T-cell (primary cell): ENCODE measurements around the gene KRTAP29-1. TPM values are rescaled to one million over a fixed set of nuclear protein-coding genes. Genes with fewer than 3 reads are reported as not detected.

Source experiments
- total RNA-seq, 35 experiments: library from RNA in 6 of 35; stranded (reverse) in 6 of 35; fragments of 120-200 nt in 1 of 35; gene quantifications; one replicate each; pipeline versions ENCODE4 v1.2.1 to v1.2.4 and lab custom pipeline; 2013 to 2026

The KRTAP29-1 gene
- total RNA-seq, 5 donors from 2014 or later (not counting 1 experiment from before 2014, with no cell fraction given) = 0.43 to 0.84 TPM; not detected in 3

Other genes starting within 250 kb of the KRTAP29-1 start
- gene KRTAP2-2, start 247.6 kb downstream of the KRTAP29-1 start, total RNA-seq = not detected
- gene KRTAP2-3, start 242.7 kb downstream of the KRTAP29-1 start, total RNA-seq = not detected
- not detected for gene KRTAP2-4, start 237.0 kb downstream of the KRTAP29-1 start, total RNA-seq
- not detected for gene KRTAP4-7, start 218.7 kb downstream of the KRTAP29-1 start, total RNA-seq
- not detected for gene KRTAP4-8, start 204.7 kb downstream of the KRTAP29-1 start, total RNA-seq
- gene KRTAP4-16, start 200.6 kb downstream of the KRTAP29-1 start, total RNA-seq = not detected
- gene KRTAP4-9, start 197.5 kb downstream of the KRTAP29-1 start, total RNA-seq = not detected
- not detected for gene KRTAP4-11, start 184.5 kb downstream of the KRTAP29-1 start, total RNA-seq
- not detected for gene KRTAP4-12, start 178.7 kb downstream of the KRTAP29-1 start, total RNA-seq
- not detected for gene KRTAP4-6, start 162.3 kb downstream of the KRTAP29-1 start, total RNA-seq
- not detected for gene KRTAP4-5, start 153.0 kb downstream of the KRTAP29-1 start, total RNA-seq
- gene KRTAP4-4, start 142.1 kb downstream of the KRTAP29-1 start, total RNA-seq = not detected
- gene KRTAP4-3, start 134.6 kb downstream of the KRTAP29-1 start, total RNA-seq = not detected
- gene KRTAP4-2, start 124.6 kb downstream of the KRTAP29-1 start, total RNA-seq = not detected
- gene KRTAP4-1, start 117.9 kb downstream of the KRTAP29-1 start, total RNA-seq = not detected
- gene KRTAP9-1, start 113.0 kb downstream of the KRTAP29-1 start, total RNA-seq = not detected
- not detected for gene KRTAP9-2, start 76.2 kb downstream of the KRTAP29-1 start, total RNA-seq
- not detected for gene KRTAP9-3, start 70.4 kb downstream of the KRTAP29-1 start, total RNA-seq
- not detected for gene KRTAP9-8, start 64.9 kb downstream of the KRTAP29-1 start, total RNA-seq
- gene KRTAP9-4, start 53.2 kb downstream of the KRTAP29-1 start, total RNA-seq = not detected
- gene KRTAP9-9, start 47.5 kb downstream of the KRTAP29-1 start, total RNA-seq = not detected
- not detected for gene KRTAP9-6, start 37.5 kb downstream of the KRTAP29-1 start, total RNA-seq
- not detected for gene KRTAP9-7, start 27.2 kb downstream of the KRTAP29-1 start, total RNA-seq
- 1 to 10 TPM in 1 of 5 donors, under 1 TPM in 3, not detected in 1; 0.16 to 1.1 (median 0.45) TPM for gene KRTAP16-1, start 6.5 kb upstream of the KRTAP29-1 start, total RNA-seq
- gene KRTAP17-1, start 12.9 kb upstream of the KRTAP29-1 start, total RNA-seq = not detected
- not detected for gene KRT33A, start 48.0 kb upstream of the KRTAP29-1 start, total RNA-seq
- not detected for gene KRT33B, start 67.0 kb upstream of the KRTAP29-1 start, total RNA-seq
- not detected for gene KRT34, start 79.5 kb upstream of the KRTAP29-1 start, total RNA-seq
- gene KRT31, start 94.8 kb upstream of the KRTAP29-1 start, total RNA-seq = not detected
- gene KRT37, start 121.7 kb upstream of the KRTAP29-1 start, total RNA-seq = not detected
- not detected for gene KRT38, start 138.1 kb upstream of the KRTAP29-1 start, total RNA-seq
- gene KRT32, start 164.5 kb upstream of the KRTAP29-1 start, total RNA-seq = not detected
- gene KRT35, start 178.3 kb upstream of the KRTAP29-1 start, total RNA-seq = not detected
- not detected for gene KRT36, start 187.1 kb upstream of the KRTAP29-1 start, total RNA-seq
- gene KRT13, start 202.8 kb upstream of the KRTAP29-1 start, total RNA-seq = not detected
- under 1 TPM in 2 of 5 donors, not detected in 3; 0.18 to 0.63 TPM for gene KRT15, start 216.0 kb upstream of the KRTAP29-1 start, total RNA-seq
- gene KRT19, start 225.5 kb upstream of the KRTAP29-1 start, total RNA-seq = 1 to 10 TPM in 3 of 5 donors, not detected in 2; 3.8 to 4.8 (median 4.1) TPM